PFSK-1 (cell line): ENCODE results near the gene TTC39B.

ENCODE experiments used
- FOXP2 ChIP-seq: optimal IDR thresholded peaks from 2 replicates; pipeline ENCODE3; 2011; ENCODE audit warnings: borderline replicate concordance, control low read depth, inconsistent platforms; ENCODE audit not compliant: insufficient read depth; ENCODE audit errors: extremely low read length, extremely low read depth
- POLR2AphosphoS5 ChIP-seq: IDR thresholded peaks from 2 replicates; pipeline ENCODE4 v1.6.1; 2012; ENCODE audit warnings: low read depth, mild to moderate bottlenecking, control low read depth, low read length, moderate library complexity
- REST ChIP-seq, 2 experiments: IDR thresholded peaks; 2 replicates each; pipeline versions ENCODE4 v1.6.1 to v1.8.0; 2011 to 2012; ENCODE audit warnings: low read depth in 2 of 2, low read length in 2 of 2, control low read depth in 1 of 2, inconsistent platforms in 1 of 2, mild to moderate bottlenecking in 1 of 2, moderate library complexity in 1 of 2; ENCODE audit not compliant: insufficient read depth in 1 of 2
- SIN3A ChIP-seq: IDR thresholded peaks from 2 replicates; pipeline ENCODE4 v1.6.1; 2012; ENCODE audit warnings: mild to moderate bottlenecking, low read length, moderate library complexity, borderline replicate concordance; ENCODE audit not compliant: insufficient read depth
- TAF1 ChIP-seq: IDR thresholded peaks from 2 replicates; pipeline ENCODE4 v1.6.1; 2012; ENCODE audit warnings: low read length, control low read depth, borderline replicate concordance; ENCODE audit not compliant: insufficient read depth

TTC39B gene

GRCh38 chr9:15333376-15333881 is 26.4 kb upstream of the TTC39B start:
- TF ChIP-seq POLR2AphosphoS5 = no peak

- TF ChIP-seq REST (IDR thresholded peaks at IDR 0.05; ENCODE audit: insufficient read depth in 1 of 2, low read depth in 2 of 2, low read length in 2 of 2) (no peak), SIN3A (no peak)
These were observed 25.9 kb upstream of the TTC39B start for GRCh38 chr9:15332939-15333338.

- TF ChIP-seq POLR2AphosphoS5 (no peak), FOXP2 (no peak), TAF1 (no peak), REST (IDR thresholded peaks at IDR 0.05; ENCODE audit: insufficient read depth in 1 of 2, low read depth in 2 of 2, low read length in 2 of 2) (no peak), SIN3A (no peak)
These were observed 22.6 kb upstream of the TTC39B start for GRCh38 chr9:15329539-15330109.

GRCh38 chr9:15328946-15329345 is 21.9 kb upstream of the TTC39B start:
- no peak for TF ChIP-seq REST (IDR thresholded peaks at IDR 0.05; ENCODE audit: insufficient read depth in 1 of 2, low read depth in 2 of 2, low read length in 2 of 2)
- no peak for TF ChIP-seq TAF1
- TF ChIP-seq FOXP2 = no peak
- no peak for TF ChIP-seq POLR2AphosphoS5
- TF ChIP-seq SIN3A = no peak

- TF ChIP-seq FOXP2 = no peak
- TF ChIP-seq TAF1 = no peak
These were observed 10.8 kb upstream of the TTC39B start for GRCh38 chr9:15317836-15318235.

- TF ChIP-seq TAF1 (no peak), REST (IDR thresholded peaks at IDR 0.05; ENCODE audit: insufficient read depth in 1 of 2, low read depth in 2 of 2, low read length in 2 of 2) (no peak), FOXP2 (no peak), SIN3A (no peak), POLR2AphosphoS5 (no peak)
These were observed 4.6 kb upstream of the TTC39B start for GRCh38 chr9:15311607-15312006.
